ENCODE measurements around the gene MTX1.
A peak's percentile ranks its signal among the peaks of the same experiment; 100 is the strongest.

MTX1 gene

GRCh38 chr1:155173478-155174323, 34.8 kb upstream of the MTX1 start, which contains the start of gene TRIM46:
Gene TRIM46 (plus strand): TSS chr1:155173849. CDS start chr1:155173967, 118 bp downstream.
- no peaks in the 10 kb centered on the region for H3K9me3 ChIP-seq (ENCODE audit: insufficient read depth, low read depth, low read length)
- H3K4me2 ChIP-seq (ENCODE audit: low read length) = peak within 1 kb of the TSS; percentile 67
- peak within 1 kb of the TSS; percentile 20 for H2BK120ac ChIP-seq (ENCODE audit: insufficient read depth, low read length, poor library complexity)
- H4K8ac ChIP-seq (ENCODE audit: low read depth, low read length) = peak within 1 kb of the TSS; percentile 75
- H3K4me3 ChIP-seq (ENCODE audit: low read depth, low read length) = peak within 1 kb of the TSS; percentile 87
- H3K9ac ChIP-seq (ENCODE audit: low read length) = peak within 1 kb of the TSS; percentile 92
- H3K79me1 ChIP-seq (ENCODE audit: low read length) = peaks cover 5% of the 10 kb centered on the region
- H4K12ac ChIP-seq (ENCODE audit: low read depth, low read length) = peak within 1 kb of the TSS; percentile 71
- peaks cover 8 to 14% of the 10 kb centered on the region in 2 experiments for H3K36me3 ChIP-seq (ENCODE audit: control insufficient read depth in 1 of 2, insufficient read depth in 2 of 2, low read length in 2 of 2)
- peak within 1 kb of the TSS; percentile 30 for H3K18ac ChIP-seq (ENCODE audit: low read length)
- H3K27ac ChIP-seq (ENCODE audit: low read depth, low read length) = peak within 1 kb of the TSS; percentile 52
- peaks cover 5% of the 10 kb centered on the region for H3K79me2 ChIP-seq (ENCODE audit: control insufficient read depth, insufficient read depth, low read length, poor library complexity)
- H2BK12ac ChIP-seq (ENCODE audit: low read length) = no peak within 1 kb of the TSS
- peak within 1 kb of the TSS; percentile 47 for H3K14ac ChIP-seq (ENCODE audit: low read length)
- peak within 1 kb of the TSS; percentile 72 for H4K91ac ChIP-seq (ENCODE audit: low read depth, low read length)
- H3K27me3 ChIP-seq (ENCODE audit: insufficient read depth, low read length) = no peaks in the 10 kb centered on the region
- peak within 1 kb of the TSS; percentile 59 for H3K4ac ChIP-seq (ENCODE audit: low read depth, low read length)
- no peak for DNase-seq
- no peak within 1 kb of the TSS for H2AK5ac ChIP-seq (ENCODE audit: low read length)
- H3K23ac ChIP-seq (ENCODE audit: low read length) = no peak within 1 kb of the TSS
- peak within 1 kb of the TSS; percentile 29 for H2BK5ac ChIP-seq (ENCODE audit: low read depth, low read length, poor library complexity)
- H3K4me1 ChIP-seq (ENCODE audit: control insufficient read depth in 1 of 2, insufficient read depth in 2 of 2, low read length in 2 of 2) = peaks cover 9 to 16% of the 10 kb centered on the region in 2 experiments
- WGBS (ENCODE audit: extremely low coverage, insufficient coverage, insufficient read length) = no CpG with 5 or more reads among the region's 38 CpGs
- H2AFZ ChIP-seq (ENCODE audit: insufficient read depth, low read length, poor library complexity) = peak within 1 kb of the TSS; percentile 56

DNA sequence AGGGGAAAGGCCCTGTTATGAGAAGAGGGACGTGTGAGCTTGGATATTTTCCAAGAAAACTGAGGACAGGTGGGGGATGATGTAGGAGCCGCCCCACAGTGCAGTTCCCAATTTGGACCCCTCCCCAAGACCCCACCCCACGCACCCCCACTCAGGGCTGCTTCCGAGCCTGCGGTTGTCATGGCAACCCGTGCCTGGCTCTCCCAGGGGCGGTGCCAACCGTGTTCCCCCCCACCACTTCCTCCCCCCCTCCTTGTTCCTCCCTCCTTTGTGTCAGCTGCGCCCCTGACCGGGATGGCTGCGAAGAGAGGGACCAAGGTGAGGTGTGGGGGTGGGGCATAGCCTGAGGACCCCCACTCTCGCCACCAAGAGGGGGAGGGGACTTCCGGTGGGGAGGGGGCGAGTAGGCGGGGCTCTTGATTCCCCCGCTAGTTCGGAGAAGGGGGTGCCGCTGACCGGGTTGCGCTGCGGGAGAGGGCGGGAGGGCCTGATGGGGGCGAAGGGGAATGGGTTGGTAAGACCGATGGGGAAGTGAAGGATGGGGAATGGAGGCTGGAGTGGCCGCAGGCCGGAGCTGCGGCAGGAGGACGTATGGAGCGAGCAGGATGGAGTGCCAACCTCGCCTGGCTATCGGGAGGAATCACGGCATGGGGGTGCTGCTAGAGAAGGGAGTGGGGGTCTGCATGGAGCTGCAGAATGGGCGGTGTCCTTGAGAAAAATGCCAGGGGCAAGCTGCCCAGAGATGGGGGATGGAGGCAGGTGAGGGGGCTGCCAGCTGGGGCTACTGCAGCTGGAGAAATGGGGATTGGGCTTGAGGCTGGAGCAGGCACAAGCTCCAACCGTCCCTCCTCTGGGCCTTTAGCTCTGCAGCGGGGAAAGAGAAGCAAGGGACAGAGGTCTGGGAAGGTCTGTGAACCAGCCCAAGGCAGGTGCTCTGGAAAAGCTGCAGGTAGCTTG, 33.9 kb upstream of the MTX1 start:
- no peak overlapping the region for H3K9ac ChIP-seq (ENCODE audit: low read length)
- H4K12ac ChIP-seq (ENCODE audit: low read depth, low read length) = peak overlapping the region; percentile 71
- peak overlapping the region; percentile 27 for H4K91ac ChIP-seq (ENCODE audit: low read depth, low read length)
- peaks cover 9 to 16% of the 10 kb centered on the region in 2 experiments for H3K4me1 ChIP-seq (ENCODE audit: control insufficient read depth in 1 of 2, insufficient read depth in 2 of 2, low read length in 2 of 2)
- no peak overlapping the region for H2BK12ac ChIP-seq (ENCODE audit: low read length)
- H3K14ac ChIP-seq (ENCODE audit: low read length) = no peak overlapping the region
- no peak overlapping the region for H3K27ac ChIP-seq (ENCODE audit: low read depth, low read length)
- DNase-seq = no peak
- H2BK120ac ChIP-seq (ENCODE audit: insufficient read depth, low read length, poor library complexity) = no peak overlapping the region
- H3K27me3 ChIP-seq (ENCODE audit: insufficient read depth, low read length) = no peaks in the 10 kb centered on the region
- peaks cover 5% of the 10 kb centered on the region for H3K79me2 ChIP-seq (ENCODE audit: control insufficient read depth, insufficient read depth, low read length, poor library complexity)
- H2AK5ac ChIP-seq (ENCODE audit: low read length) = no peak overlapping the region
- no peak overlapping the region for H3K18ac ChIP-seq (ENCODE audit: low read length)
- H4K8ac ChIP-seq (ENCODE audit: low read depth, low read length) = peak overlapping the region; percentile 34
- whole genome bisulfite sequencing (ENCODE audit: extremely low coverage, insufficient coverage, insufficient read length) = no CpG with 5 or more reads among the region's 35 CpGs
- H3K4me3 ChIP-seq (ENCODE audit: low read depth, low read length) = peak overlapping the region; percentile 50
- peaks cover 5% of the 10 kb centered on the region for H3K79me1 ChIP-seq (ENCODE audit: low read length)
- peak overlapping the region; percentile 41 for H3K4me2 ChIP-seq (ENCODE audit: low read length)
- H3K23ac ChIP-seq (ENCODE audit: low read length) = no peak overlapping the region
- H3K4ac ChIP-seq (ENCODE audit: low read depth, low read length) = no peak overlapping the region
- H2AFZ ChIP-seq (ENCODE audit: insufficient read depth, low read length, poor library complexity) = peak overlapping the region; percentile 42
- peaks cover 6 to 7% of the 10 kb centered on the region in 2 experiments for H3K36me3 ChIP-seq (ENCODE audit: control insufficient read depth in 1 of 2, insufficient read depth in 2 of 2, low read length in 2 of 2)
- no peaks in the 10 kb centered on the region for H3K9me3 ChIP-seq (ENCODE audit: insufficient read depth, low read depth, low read length)
- H2BK5ac ChIP-seq (ENCODE audit: low read depth, low read length, poor library complexity) = no peak overlapping the region

DNA sequence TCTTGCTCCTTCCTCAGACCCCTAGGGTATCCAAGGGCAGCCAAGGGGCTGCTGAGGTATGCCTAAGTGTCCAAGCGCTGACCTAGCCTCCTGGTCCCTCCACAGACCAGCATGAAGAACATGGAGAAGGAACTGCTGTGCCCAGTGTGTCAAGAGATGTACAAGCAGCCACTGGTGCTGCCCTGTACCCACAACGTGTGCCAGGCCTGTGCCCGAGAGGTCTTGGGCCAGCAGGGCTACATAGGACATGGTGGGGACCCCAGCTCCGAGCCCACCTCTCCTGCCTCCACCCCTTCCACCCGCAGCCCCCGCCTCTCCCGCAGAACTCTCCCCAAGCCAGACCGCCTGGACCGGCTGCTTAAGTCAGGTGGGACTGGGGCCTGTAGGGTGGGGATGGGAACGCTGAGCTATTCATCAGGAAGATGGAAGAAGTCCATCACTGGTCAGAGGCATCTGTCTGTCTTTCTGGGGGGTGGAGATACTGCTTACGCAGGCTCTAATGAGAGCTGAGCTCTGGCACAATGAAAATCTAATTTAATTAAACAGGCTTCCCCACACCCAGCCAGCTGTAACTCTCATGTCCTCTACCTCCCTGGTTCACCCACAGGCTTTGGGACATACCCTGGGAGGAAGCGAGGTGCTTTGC, 33.1 kb upstream of the MTX1 start:
- H3K27ac ChIP-seq (ENCODE audit: low read depth, low read length) = no peak overlapping the region
- H2BK12ac ChIP-seq (ENCODE audit: low read length) = no peak overlapping the region
- no peak for DNase-seq
- H3K23ac ChIP-seq (ENCODE audit: low read length) = no peak overlapping the region
- H3K9me3 ChIP-seq (ENCODE audit: insufficient read depth, low read depth, low read length) = no peaks in the 10 kb centered on the region
- H2AFZ ChIP-seq (ENCODE audit: insufficient read depth, low read length, poor library complexity) = no peak overlapping the region
- H3K27me3 ChIP-seq (ENCODE audit: insufficient read depth, low read length) = no peaks in the 10 kb centered on the region
- no peak overlapping the region for H3K4me3 ChIP-seq (ENCODE audit: low read depth, low read length)
- H3K4me1 ChIP-seq (ENCODE audit: control insufficient read depth in 1 of 2, insufficient read depth in 2 of 2, low read length in 2 of 2) = peaks cover 9 to 16% of the 10 kb centered on the region in 2 experiments
- WGBS (ENCODE audit: extremely low coverage, insufficient coverage, insufficient read length) = no CpG with 5 or more reads among the region's 12 CpGs
- peaks cover 5% of the 10 kb centered on the region for H3K79me2 ChIP-seq (ENCODE audit: control insufficient read depth, insufficient read depth, low read length, poor library complexity)
- H4K91ac ChIP-seq (ENCODE audit: low read depth, low read length) = no peak overlapping the region
- H2BK5ac ChIP-seq (ENCODE audit: low read depth, low read length, poor library complexity) = no peak overlapping the region
- no peak overlapping the region for H4K8ac ChIP-seq (ENCODE audit: low read depth, low read length)
- H3K18ac ChIP-seq (ENCODE audit: low read length) = no peak overlapping the region
- H2AK5ac ChIP-seq (ENCODE audit: low read length) = no peak overlapping the region
- H3K79me1 ChIP-seq (ENCODE audit: low read length) = peaks cover 5% of the 10 kb centered on the region
- no peak overlapping the region for H3K14ac ChIP-seq (ENCODE audit: low read length)
- no peak overlapping the region for H3K4me2 ChIP-seq (ENCODE audit: low read length)
- H4K12ac ChIP-seq (ENCODE audit: low read depth, low read length) = no peak overlapping the region
- H2BK120ac ChIP-seq (ENCODE audit: insufficient read depth, low read length, poor library complexity) = no peak overlapping the region
- peaks cover 1 to 3% of the 10 kb centered on the region in 2 experiments for H3K36me3 ChIP-seq (ENCODE audit: control insufficient read depth in 1 of 2, insufficient read depth in 2 of 2, low read length in 2 of 2)
- no peak overlapping the region for H3K4ac ChIP-seq (ENCODE audit: low read depth, low read length)
- no peak overlapping the region for H3K9ac ChIP-seq (ENCODE audit: low read length)

GRCh38 chr1:155175927-155176371, 32.5 kb upstream of the MTX1 start:
- Histone ChIP-seq H3K4me3 (ENCODE audit: low read depth, low read length) (no peak overlapping the region), H3K9me3 (ENCODE audit: insufficient read depth, low read depth, low read length) (no peaks in the 10 kb centered on the region), H3K14ac (ENCODE audit: low read length) (no peak overlapping the region), H4K12ac (ENCODE audit: low read depth, low read length) (no peak overlapping the region), H4K91ac (ENCODE audit: low read depth, low read length) (no peak overlapping the region), H3K4me1 (ENCODE audit: control insufficient read depth in 1 of 2, insufficient read depth in 2 of 2, low read length in 2 of 2) (peaks cover 9 to 16% of the 10 kb centered on the region in 2 experiments), H2BK5ac (ENCODE audit: low read depth, low read length, poor library complexity) (no peak overlapping the region), H3K4ac (ENCODE audit: low read depth, low read length) (no peak overlapping the region), H3K18ac (ENCODE audit: low read length) (no peak overlapping the region), H3K27ac (ENCODE audit: low read depth, low read length) (no peak overlapping the region), H2AFZ (ENCODE audit: insufficient read depth, low read length, poor library complexity) (no peak overlapping the region), H2AK5ac (ENCODE audit: low read length) (no peak overlapping the region), H3K79me1 (ENCODE audit: low read length) (peaks cover 5% of the 10 kb centered on the region), H4K8ac (ENCODE audit: low read depth, low read length) (no peak overlapping the region), H3K4me2 (ENCODE audit: low read length) (no peak overlapping the region), H3K36me3 (ENCODE audit: control insufficient read depth in 1 of 2, insufficient read depth in 2 of 2, low read length in 2 of 2) (no peaks in the 10 kb centered on the region), H3K79me2 (ENCODE audit: control insufficient read depth, insufficient read depth, low read length, poor library complexity) (peaks cover 5% of the 10 kb centered on the region), H3K9ac (ENCODE audit: low read length) (no peak overlapping the region), H2BK120ac (ENCODE audit: insufficient read depth, low read length, poor library complexity) (no peak overlapping the region), H3K27me3 (ENCODE audit: insufficient read depth, low read length) (no peaks in the 10 kb centered on the region), H2BK12ac (ENCODE audit: low read length) (no peak overlapping the region), H3K23ac (ENCODE audit: low read length) (no peak overlapping the region)
- DNase-seq = no peak
- WGBS (ENCODE audit: extremely low coverage, insufficient coverage, insufficient read length) = no CpG with 5 or more reads among the region's 9 CpGs
